ENCODE data around the gene TFRC.

GRCh38 chr3:196007744-196008335, 74.0 kb downstream of the TFRC start:
- TF ChIP-seq CTCF (conservative IDR thresholded peaks at IDR 0.05): no peak
- no peak for TF ChIP-seq ZFX (IDR thresholded peaks at IDR 0.05)

Measured in C4-2B (cell line).